Astrocyte (in vitro differentiated cells and primary cell): ENCODE measurements around the gene FGGY. TPM values are rescaled to one million over a fixed set of nuclear protein-coding genes. Genes with fewer than 3 reads are reported as not detected.

ENCODE experiments used
- DNase-seq: peaks from one replicate; pipeline ENCODE4 v3.0.0-alpha.2; 2010; ENCODE audit warnings: low read depth
- FAIRE-seq: peaks from 2 replicates; lab custom pipeline; 2011; peaks lifted over from hg19 to GRCh38; lab: Jason Lieb, UNC
- H2AFZ ChIP-seq: 2 replicates; pipeline ENCODE4 v1.6.0; 2012; ENCODE audit warnings: low read depth, low read length, inconsistent platforms
- H3K27ac ChIP-seq: 2 replicates; pipeline ENCODE4 v1.5.1; 2011; ENCODE audit warnings: low read depth, low read length, inconsistent platforms
- H3K27me3 ChIP-seq: 2 replicates; pipeline ENCODE4 v1.6.0; 2011; ENCODE audit warnings: low read length, inconsistent platforms; ENCODE audit not compliant: insufficient read depth
- H3K36me3 ChIP-seq: 2 replicates; pipeline ENCODE4 v1.5.1; 2011; ENCODE audit warnings: low read length, inconsistent platforms; ENCODE audit not compliant: insufficient read depth
- H3K4me1 ChIP-seq: 2 replicates; pipeline ENCODE4 v1.5.1; 2011; ENCODE audit warnings: low read length, inconsistent platforms; ENCODE audit not compliant: insufficient read depth
- H3K4me2 ChIP-seq: 2 replicates; pipeline ENCODE4 v1.6.0; 2012; ENCODE audit warnings: low read length, inconsistent platforms
- H3K4me3 ChIP-seq: 2 replicates; pipeline ENCODE4 v1.5.1; 2011; ENCODE audit warnings: low read depth, mild to moderate bottlenecking, low read length, inconsistent platforms; ENCODE audit not compliant: insufficient read depth
- H3K79me2 ChIP-seq: 2 replicates; pipeline ENCODE4 v1.6.0; 2012; ENCODE audit warnings: mild to moderate bottlenecking, low read length, inconsistent platforms; ENCODE audit not compliant: insufficient read depth
- H3K9ac ChIP-seq: 2 replicates; pipeline ENCODE4 v1.6.0; 2012; ENCODE audit warnings: mild to moderate bottlenecking, low read length, inconsistent platforms
- H3K9me3 ChIP-seq: 2 replicates; pipeline ENCODE4 v1.5.1; 2012; ENCODE audit warnings: low read depth, mild to moderate bottlenecking, low read length, inconsistent platforms; ENCODE audit not compliant: insufficient read depth
- H4K20me1 ChIP-seq: 2 replicates; pipeline ENCODE4 v1.6.0; 2012; ENCODE audit warnings: low read length, inconsistent platforms; ENCODE audit not compliant: insufficient read depth
- H3K27ac Mint-ChIP-seq: one replicate; pipeline ENCODE4 v1.8.0; 2021; ENCODE audit warnings: mild to moderate bottlenecking, mixed read lengths; ENCODE audit not compliant: unreplicated experiment
- H3K27me3 Mint-ChIP-seq: one replicate; pipeline ENCODE4 v1.8.0; 2021; ENCODE audit warnings: low read depth, mixed read lengths; ENCODE audit not compliant: unreplicated experiment
- H3K36me3 Mint-ChIP-seq: one replicate; pipeline ENCODE4 v1.8.0; 2021; ENCODE audit warnings: low read depth, mixed read lengths; ENCODE audit not compliant: unreplicated experiment
- H3K4me1 Mint-ChIP-seq: one replicate; pipeline ENCODE4 v1.8.0; 2021; ENCODE audit warnings: low read depth, mixed read lengths; ENCODE audit not compliant: unreplicated experiment
- H3K4me3 Mint-ChIP-seq: one replicate; pipeline ENCODE4 v1.8.0; 2021; ENCODE audit warnings: mild to moderate bottlenecking, moderate library complexity, mixed read lengths; ENCODE audit not compliant: unreplicated experiment
- H3K9me3 Mint-ChIP-seq: one replicate; pipeline ENCODE4 v1.8.0; 2021; ENCODE audit warnings: mild to moderate bottlenecking, mixed read lengths; ENCODE audit not compliant: unreplicated experiment
- EZH2 ChIP-seq: IDR thresholded peaks from 2 replicates; pipeline ENCODE4 v1.6.1; 2012; ENCODE audit warnings: mild to moderate bottlenecking, low read length, inconsistent platforms; ENCODE audit not compliant: insufficient read depth
- total RNA-seq: library from RNA; stranded (reverse); gene quantifications from 2 replicates; pipeline ENCODE4 v1.2.1, GENCODE V29; 2021
- TF ChIP-seq, protein P1 (sequence below): IDR thresholded peaks from 2 replicates; pipeline ENCODE4 v1.5.1; 2011; ENCODE audit warnings: low read depth, mild to moderate bottlenecking, inconsistent platforms, low read length, moderate library complexity; ENCODE audit not compliant: insufficient read depth

FGGY gene
- total RNA-seq, 1 donor from 2014 or later, result 6.8 TPM

DNA sequence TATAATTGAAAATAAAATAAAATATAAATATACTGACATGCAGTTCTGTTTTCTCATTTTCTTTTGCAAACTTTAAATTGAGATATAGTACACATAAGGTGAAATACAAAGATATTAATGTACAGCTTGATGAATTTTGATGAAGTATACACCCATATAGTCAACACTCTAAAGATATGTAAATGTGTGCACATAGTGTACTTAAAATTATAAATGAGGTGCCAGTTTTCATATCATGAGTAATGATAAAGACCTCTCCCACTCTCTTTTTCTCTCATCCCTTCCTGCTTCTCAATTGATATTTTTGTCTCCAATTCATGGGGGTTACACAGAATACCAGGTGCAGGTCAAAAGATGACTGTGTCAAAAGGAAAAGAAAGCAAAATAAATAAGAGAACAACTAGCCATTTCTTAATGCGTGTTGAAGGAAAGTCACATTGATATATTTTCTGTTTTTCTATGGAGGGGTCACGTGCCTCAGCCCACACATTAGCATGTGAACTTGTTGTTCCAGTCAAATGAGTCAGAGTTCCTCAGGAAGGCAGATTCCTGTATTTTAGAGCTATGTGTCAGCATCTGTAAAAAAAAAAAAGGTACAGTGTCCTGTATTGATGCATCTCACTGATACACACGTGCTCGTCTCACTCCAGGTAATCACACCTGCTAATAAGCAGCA, 453.6 kb downstream of the FGGY start:
- no peaks in the 10 kb centered on the region for H4K20me1 ChIP-seq
- peak; percentile 90 for DNase-seq
- H2AFZ ChIP-seq, result no peak overlapping the region
- peak overlapping the region; percentile 69 for H3K4me2 ChIP-seq
- H3K36me3 ChIP-seq, result no peaks in the 10 kb centered on the region
- H3K9ac ChIP-seq, result no peak overlapping the region
- Mint-ChIP-seq H3K27ac (peak overlapping the region; percentile 59), H3K27me3 (no peaks in the 10 kb centered on the region), H3K4me1 (peaks cover 11% of the 10 kb centered on the region), H3K4me3 (no peak overlapping the region), H3K9me3 (no peaks in the 10 kb centered on the region), H3K36me3 (no peaks in the 10 kb centered on the region)
- peaks cover 12% of the 10 kb centered on the region for H3K4me1 ChIP-seq
- TF ChIP-seq EZH2, result no peak
- TF ChIP-seq, protein P1, sequence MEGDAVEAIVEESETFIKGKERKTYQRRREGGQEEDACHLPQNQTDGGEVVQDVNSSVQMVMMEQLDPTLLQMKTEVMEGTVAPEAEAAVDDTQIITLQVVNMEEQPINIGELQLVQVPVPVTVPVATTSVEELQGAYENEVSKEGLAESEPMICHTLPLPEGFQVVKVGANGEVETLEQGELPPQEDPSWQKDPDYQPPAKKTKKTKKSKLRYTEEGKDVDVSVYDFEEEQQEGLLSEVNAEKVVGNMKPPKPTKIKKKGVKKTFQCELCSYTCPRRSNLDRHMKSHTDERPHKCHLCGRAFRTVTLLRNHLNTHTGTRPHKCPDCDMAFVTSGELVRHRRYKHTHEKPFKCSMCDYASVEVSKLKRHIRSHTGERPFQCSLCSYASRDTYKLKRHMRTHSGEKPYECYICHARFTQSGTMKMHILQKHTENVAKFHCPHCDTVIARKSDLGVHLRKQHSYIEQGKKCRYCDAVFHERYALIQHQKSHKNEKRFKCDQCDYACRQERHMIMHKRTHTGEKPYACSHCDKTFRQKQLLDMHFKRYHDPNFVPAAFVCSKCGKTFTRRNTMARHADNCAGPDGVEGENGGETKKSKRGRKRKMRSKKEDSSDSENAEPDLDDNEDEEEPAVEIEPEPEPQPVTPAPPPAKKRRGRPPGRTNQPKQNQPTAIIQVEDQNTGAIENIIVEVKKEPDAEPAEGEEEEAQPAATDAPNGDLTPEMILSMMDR, result no peak
- H3K79me2 ChIP-seq, result no peaks in the 10 kb centered on the region
- H3K4me3 ChIP-seq, result no peak overlapping the region
- no peaks in the 10 kb centered on the region for H3K27me3 ChIP-seq
- FAIRE-seq, result peak; percentile 29
- H3K27ac ChIP-seq, result peak overlapping the region; percentile 54
- H3K9me3 ChIP-seq, result no peaks in the 10 kb centered on the region

DNA sequence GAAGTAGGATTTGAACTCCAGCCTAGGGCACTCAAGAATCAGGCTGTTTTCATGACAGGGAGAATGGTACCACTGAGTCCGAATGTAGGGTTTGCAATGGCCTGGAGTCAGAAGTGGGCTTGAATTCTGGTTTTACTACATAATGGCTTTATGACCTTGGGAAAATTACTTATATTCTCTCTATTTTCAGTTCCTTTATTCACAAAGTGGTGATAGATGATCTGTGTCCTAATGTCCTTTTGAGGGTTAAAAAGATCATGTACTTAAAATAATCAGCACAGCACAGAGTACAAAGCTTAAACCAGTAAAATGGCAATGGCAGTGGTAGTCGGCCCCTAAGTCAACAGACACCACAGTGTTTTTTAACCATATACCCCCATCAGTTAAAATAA, 454.1 kb downstream of the FGGY start:
- Mint-ChIP-seq H3K27ac (no peak overlapping the region), H3K27me3 (no peaks in the 10 kb centered on the region), H3K36me3 (no peaks in the 10 kb centered on the region), H3K4me1 (peaks cover 11% of the 10 kb centered on the region), H3K4me3 (no peak overlapping the region), H3K9me3 (no peaks in the 10 kb centered on the region)
- Histone ChIP-seq H3K27ac (no peak overlapping the region), H3K9me3 (no peaks in the 10 kb centered on the region), H3K36me3 (no peaks in the 10 kb centered on the region), H3K79me2 (no peaks in the 10 kb centered on the region), H3K4me1 (peaks cover 12% of the 10 kb centered on the region), H3K4me2 (peak overlapping the region; percentile 69), H2AFZ (no peak overlapping the region), H3K9ac (no peak overlapping the region), H3K4me3 (no peak overlapping the region), H4K20me1 (no peaks in the 10 kb centered on the region), H3K27me3 (no peaks in the 10 kb centered on the region)
- no peak for TF ChIP-seq EZH2
- TF ChIP-seq, protein P1, result no peak
- FAIRE-seq, result no peak
- DNase-seq, result no peak

DNA sequence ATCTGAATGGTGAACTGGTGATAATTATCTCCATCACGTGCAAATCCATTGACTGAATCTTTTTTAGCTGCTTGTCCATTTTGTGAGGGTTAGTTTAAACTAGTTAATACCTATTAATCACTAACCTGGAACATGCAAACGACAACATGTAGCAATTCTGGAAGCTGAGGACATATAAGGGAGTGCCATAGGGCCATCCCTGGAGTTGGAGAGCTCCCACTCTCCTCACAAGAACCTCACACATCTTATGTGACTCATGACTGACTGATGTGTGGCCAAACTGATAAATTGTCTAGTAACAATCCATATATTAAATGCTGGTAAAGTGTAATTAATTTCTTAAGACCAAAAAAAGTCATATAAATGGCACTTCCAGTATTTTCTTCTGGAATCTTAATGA, 454.9 kb downstream of the FGGY start:
- TF ChIP-seq EZH2, result no peak
- TF ChIP-seq, protein P1, result no peak
- no peaks in the 10 kb centered on the region for H3K36me3 Mint-ChIP-seq
- H3K27me3 ChIP-seq, result no peaks in the 10 kb centered on the region
- no peak overlapping the region for H3K4me3 Mint-ChIP-seq
- H2AFZ ChIP-seq, result no peak overlapping the region
- H3K27ac ChIP-seq, result no peak overlapping the region
- peak; percentile 31 for DNase-seq
- H3K9me3 Mint-ChIP-seq, result no peaks in the 10 kb centered on the region
- H4K20me1 ChIP-seq, result no peaks in the 10 kb centered on the region
- no peaks in the 10 kb centered on the region for H3K79me2 ChIP-seq
- no peak for FAIRE-seq
- H3K36me3 ChIP-seq, result no peaks in the 10 kb centered on the region
- no peaks in the 10 kb centered on the region for H3K27me3 Mint-ChIP-seq
- H3K4me1 ChIP-seq, result peaks cover 12% of the 10 kb centered on the region
- H3K4me3 ChIP-seq, result no peak overlapping the region
- H3K27ac Mint-ChIP-seq, result no peak overlapping the region
- H3K4me1 Mint-ChIP-seq, result peaks cover 11% of the 10 kb centered on the region
- no peak overlapping the region for H3K9ac ChIP-seq
- H3K9me3 ChIP-seq, result no peaks in the 10 kb centered on the region
- no peak overlapping the region for H3K4me2 ChIP-seq
